GM12878 (cell line): Measurements from ENCODE around the gene AP5B1. TPM values are rescaled to one million over a fixed set of nuclear protein-coding genes. Genes with fewer than 3 reads are reported as not detected.

ENCODE experiments used
- ATAC-seq: fragments of 200-7000 bp; cut with Tn5 transposase; 3 replicates; pipeline ENCODE4 v1.9.1; 2020; ENCODE audit warnings: mild to moderate bottlenecking, moderate library complexity
- BruUV-seq: library from RNA; stranded (reverse); fragments of 400-500 nt; replicated peaks from 2 replicates; lab custom pipeline; 2021; lab: Mats Ljungman, UMichigan
- CTCF ChIA-PET: fragments of 300-600 bp; sonication (Branson Sonifier 250); formaldehyde crosslinking; extraction: SDS; loops from one replicate; lab custom pipeline; 2021; ENCODE audit warnings: inconsistent platforms; lab: Yijun Ruan, JAX
- POLR2A ChIA-PET: fragments of 350-600 bp; formaldehyde crosslinking; extraction: SDS; loops from one replicate; lab custom pipeline; 2021; ENCODE audit warnings: inconsistent platforms; lab: Charles Lee
- RAD21 ChIA-PET: fragments of 300-600 bp; sonication (Branson Sonifier 250); formaldehyde crosslinking; loops from one replicate; lab custom pipeline; 2023; ENCODE audit warnings: antibody characterized with exemption; ENCODE audit not compliant: unreplicated experiment; lab: Charles Lee
- SMC1A ChIA-PET: fragments of 300-600 bp; sonication (Branson Sonifier 250); formaldehyde crosslinking; loops from one replicate; lab custom pipeline; 2023; ENCODE audit not compliant: unreplicated experiment, uncharacterized antibody; lab: Charles Lee
- DNase-seq: peaks from one replicate; pipeline ENCODE4 v3.0.0-alpha.2; 2011; ENCODE audit warnings: low read depth, low spot score
- FAIRE-seq: peaks from 3 replicates; lab custom pipeline; 2011; peaks lifted over from hg19 to GRCh38; lab: Jason Lieb, UNC
- H2AFZ ChIP-seq: 2 replicates; pipeline ENCODE4 v1.6.0; 2011; ENCODE audit warnings: low read depth, low read length, control low read depth; ENCODE audit not compliant: control insufficient read depth
- H3K27ac ChIP-seq: 2 replicates; pipeline ENCODE4 v1.5.1; 2011; ENCODE audit warnings: control low read depth; ENCODE audit not compliant: control insufficient read depth, insufficient read depth
- H3K27me3 ChIP-seq, 2 experiments: replicated peaks in 1 of 2; 2 replicates each; pipeline versions ENCODE4 v1.6.0 to v1.6.1; 2011; ENCODE audit warnings: low read length in 1 of 2; ENCODE audit not compliant: control insufficient read depth in 2 of 2, insufficient read depth in 2 of 2
- H3K36me3 ChIP-seq, 2 experiments: 2 replicates each; pipeline ENCODE4 v1.5.1; 2011; ENCODE audit warnings: low read length in 1 of 2; ENCODE audit not compliant: control insufficient read depth in 2 of 2, insufficient read depth in 2 of 2
- H3K4me1 ChIP-seq: 2 replicates; pipeline ENCODE4 v1.6.1; 2011; ENCODE audit warnings: mild to moderate bottlenecking, low read length, moderate library complexity, mixed read lengths; ENCODE audit not compliant: control insufficient read depth, insufficient read depth
- H3K4me2 ChIP-seq: 2 replicates; pipeline ENCODE4 v1.6.0; 2011; ENCODE audit warnings: control low read depth; ENCODE audit not compliant: control insufficient read depth, insufficient read depth
- H3K4me3 ChIP-seq: fragments of 200-600 bp; sonication (generic); 2 replicates; pipeline ENCODE4 v1.5.1; 2016
- H3K79me2 ChIP-seq: 2 replicates; pipeline ENCODE4 v1.6.0; 2011; ENCODE audit warnings: low read length; ENCODE audit not compliant: control insufficient read depth, insufficient read depth
- H3K9ac ChIP-seq: 2 replicates; pipeline ENCODE4 v1.8.0; 2011; ENCODE audit warnings: low read length, control low read depth, mixed read lengths; ENCODE audit not compliant: control insufficient read depth, insufficient read depth
- H3K9me3 ChIP-seq: replicated peaks from 3 replicates; pipeline ENCODE4 v1.5.1; 2011; ENCODE audit warnings: mild to moderate bottlenecking, low read length; ENCODE audit not compliant: control insufficient read depth, insufficient read depth
- H4K20me1 ChIP-seq: 2 replicates; pipeline ENCODE4 v1.6.0; 2011; ENCODE audit not compliant: control insufficient read depth, insufficient read depth
- E4F1 ChIP-seq: fragments of 450-650 bp; IDR thresholded peaks from 2 replicates; pipeline ENCODE4 v1.6.1; 2018; ENCODE audit warnings: borderline replicate concordance, mild to moderate bottlenecking; ENCODE audit not compliant: partially characterized antibody
- EZH2 ChIP-seq: IDR thresholded peaks from 2 replicates; pipeline ENCODE4 v1.6.1; 2012; ENCODE audit warnings: low read depth, mild to moderate bottlenecking, control low read depth, inconsistent platforms, low read length, borderline replicate concordance; ENCODE audit not compliant: control insufficient read depth
- JUND ChIP-seq: IDR thresholded peaks from 2 replicates; pipeline ENCODE4 v1.6.1; 2012; ENCODE audit warnings: low read depth, mild to moderate bottlenecking, low read length, improper control_type of control experiment, moderate library complexity
- RUNX3 ChIP-seq: IDR thresholded peaks from 2 replicates; pipeline ENCODE4 v1.6.1; 2012; ENCODE audit warnings: low read length, inconsistent platforms
- SRF ChIP-seq, 2 experiments: IDR thresholded peaks; 2 replicates each; pipeline ENCODE4 v1.6.1; 2011; ENCODE audit warnings: low read depth in 2 of 2, low read length in 2 of 2, mild to moderate bottlenecking in 1 of 2, moderate library complexity in 1 of 2
- TAF1 ChIP-seq: IDR thresholded peaks from 2 replicates; pipeline ENCODE4 v1.6.1; 2011; ENCODE audit warnings: mild to moderate bottlenecking, low read depth, low read length, borderline replicate concordance
- TCF3 ChIP-seq: IDR thresholded peaks from 2 replicates; pipeline ENCODE4 v1.6.1; 2012; ENCODE audit warnings: low read depth, mild to moderate bottlenecking, low read length, borderline replicate concordance; ENCODE audit not compliant: insufficient read depth
- ZBTB11 ChIP-seq: fragments of 450-650 bp; formaldehyde crosslinking; IDR thresholded peaks from 2 replicates; pipeline ENCODE4 v1.5.0; 2022; ENCODE audit warnings: mild to moderate bottlenecking, missing genetic modification characterization
- WGBS: methylation state at CpG from one replicate; pipeline ENCODE4 v1.1.6; 2016; ENCODE audit warnings: low lambda C conversion rate; ENCODE audit not compliant: insufficient replicate concordance, insufficient coverage; ENCODE audit errors: missing lambda C conversion rate; 5-methylcytosine and 5-hydroxymethylcytosine counted together
- in situ Hi-C: fragments of 300-500 bp; cut with MboI; formaldehyde crosslinking; loops from 9 replicates; pipeline ENCODE4 v1.14.3; 2018; ENCODE audit warnings: mixed read lengths
- intact Hi-C: fragments of 100-400 bp; cut with micrococcal nuclease; formaldehyde crosslinking; loops from one replicate; pipeline ENCODE4 v1.14.2; 2022; ENCODE audit not compliant: unreplicated experiment
- polyA plus RNA-seq, 11 experiments: library from polyadenylated mRNA; depleted of rRNA in 4 of 11; unstranded in 6 of 11; stranded (reverse) in 5 of 11; fragments of >200 nt; fragmentation: Nextera tagmentation in 4 of 11; fragmentation: Illumina TruSeq in 1 of 11; extraction: Ambion mirVana in 4 of 11; extraction: Trizol in 1 of 11; gene quantifications; 1 replicate in 1 of 11; 2 replicates in 10 of 11; pipeline versions ENCODE4 v1.2.1 to v1.2.3, GENCODE V29; 2011 to 2016; ENCODE audit warnings: inconsistent platforms in 2 of 11, missing spikeins in 2 of 11, low read depth in 1 of 11
- total RNA-seq, 4 experiments: library from RNA; depleted of rRNA in 3 of 4; stranded (reverse); fragments of >200 nt in 3 of 4; fragmentation: Illumina TruSeq in 1 of 4; extraction: Trizol in 1 of 4; gene quantifications; 2 replicates each; pipeline versions ENCODE4 v1.2.1 to v1.2.3, GENCODE V29; 2013 to 2021
- TF ChIP-seq, protein P1 (sequence below): IDR thresholded peaks from 2 replicates; pipeline ENCODE4 v1.6.1; 2012; ENCODE audit warnings: low read depth, low read length, improper control_type of control experiment
- TF ChIP-seq, protein P2 (sequence below): fragments of 450-650 bp; conservative IDR thresholded peaks from 2 replicates; pipeline ENCODE4 v1.6.1; 2017; ENCODE audit warnings: mild to moderate bottlenecking, moderate library complexity

Gene AP5B1
- total and polyA plus RNA-seq, 10 of the 15 experiments (the other 5 are each of a cell fraction or from before 2014, with no cell fraction given): 0.47 to 13.1 (median 4.8) TPM

DNA sequence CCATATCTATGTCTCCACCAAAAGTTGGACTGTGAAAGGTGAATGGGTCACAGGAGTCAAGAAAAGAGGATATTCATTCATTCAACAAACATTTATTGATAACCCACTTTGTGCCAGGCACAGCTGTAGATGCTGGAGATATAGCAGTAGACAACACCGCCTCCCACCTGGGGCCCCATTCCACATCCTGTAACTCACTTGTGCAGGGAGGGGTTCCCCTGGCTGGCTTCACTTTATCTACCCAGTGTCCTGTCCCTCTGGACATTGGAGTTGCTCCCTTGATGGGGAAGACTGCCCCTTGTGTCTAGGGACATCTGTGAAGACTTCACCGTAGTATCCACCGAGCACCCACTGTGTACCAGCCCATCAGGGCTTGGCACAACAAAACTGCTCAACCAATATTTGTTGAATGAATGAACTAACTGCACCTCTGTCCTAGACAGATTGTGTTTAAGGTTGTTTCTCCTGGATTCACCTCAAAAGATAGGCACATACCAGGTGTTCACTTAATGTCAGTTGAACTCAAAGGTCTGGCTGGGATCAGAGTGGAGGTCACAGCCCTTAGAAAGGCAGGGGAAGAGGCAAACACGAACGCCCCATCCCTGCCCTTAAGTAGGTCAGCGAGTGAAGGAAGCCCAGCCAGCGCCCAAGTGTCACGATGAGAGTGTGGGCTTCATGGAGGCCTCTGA is 4.7 kb upstream of the AP5B1 start:
- peaks cover 11 to 12% of the 10 kb centered on the region in 2 experiments; a peak in 3 of 4 replicates for H3K27me3 ChIP-seq
- RAD21 ChIA-PET: interaction anchor here (1.6 kb wide), 1 partner anchor 350 kb away, joined by 4 read pairs; no protein-coding TSS in a partner anchor
- TF ChIP-seq JUND: no peak
- TF ChIP-seq TCF3: no peak
- no peak for TF ChIP-seq ZBTB11
- TF ChIP-seq EZH2: no peak
- no peak for TF ChIP-seq E4F1
- TF ChIP-seq, protein P1, sequence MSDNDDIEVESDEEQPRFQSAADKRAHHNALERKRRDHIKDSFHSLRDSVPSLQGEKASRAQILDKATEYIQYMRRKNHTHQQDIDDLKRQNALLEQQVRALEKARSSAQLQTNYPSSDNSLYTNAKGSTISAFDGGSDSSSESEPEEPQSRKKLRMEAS: no peak
- TF ChIP-seq, protein P2, sequence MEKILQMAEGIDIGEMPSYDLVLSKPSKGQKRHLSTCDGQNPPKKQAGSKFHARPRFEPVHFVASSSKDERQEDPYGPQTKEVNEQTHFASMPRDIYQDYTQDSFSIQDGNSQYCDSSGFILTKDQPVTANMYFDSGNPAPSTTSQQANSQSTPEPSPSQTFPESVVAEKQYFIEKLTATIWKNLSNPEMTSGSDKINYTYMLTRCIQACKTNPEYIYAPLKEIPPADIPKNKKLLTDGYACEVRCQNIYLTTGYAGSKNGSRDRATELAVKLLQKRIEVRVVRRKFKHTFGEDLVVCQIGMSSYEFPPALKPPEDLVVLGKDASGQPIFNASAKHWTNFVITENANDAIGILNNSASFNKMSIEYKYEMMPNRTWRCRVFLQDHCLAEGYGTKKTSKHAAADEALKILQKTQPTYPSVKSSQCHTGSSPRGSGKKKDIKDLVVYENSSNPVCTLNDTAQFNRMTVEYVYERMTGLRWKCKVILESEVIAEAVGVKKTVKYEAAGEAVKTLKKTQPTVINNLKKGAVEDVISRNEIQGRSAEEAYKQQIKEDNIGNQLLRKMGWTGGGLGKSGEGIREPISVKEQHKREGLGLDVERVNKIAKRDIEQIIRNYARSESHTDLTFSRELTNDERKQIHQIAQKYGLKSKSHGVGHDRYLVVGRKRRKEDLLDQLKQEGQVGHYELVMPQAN: no peak
- no peak for TF ChIP-seq RUNX3
- no peak for TF ChIP-seq TAF1
- no peak for TF ChIP-seq SRF (IDR thresholded peaks at IDR 0.05; ENCODE audit: low read depth in 2 of 2, low read length in 2 of 2)
- TF ChIP-seq, all 136 proteins: peak for 0
- H3K9ac ChIP-seq: no peak overlapping the region
- WGBS: 74% methylated on average over 8 of the region's 8 CpGs
- FAIRE-seq (peak; percentile 47), DNase-seq (no peak), ATAC-seq (no peak)
- ChIA-PET POLR2A (interaction anchor here (1.1 kb wide), 2 partner anchors 7 to 73 kb away, joined by 3 read pairs; partner anchors contain the start of gene KAT5), CTCF (interaction anchor here (0.8 to 2.7 kb wide), 7 partner anchors 8 to 100 kb away, joined by 3 to 9 read pairs (median 3); partner anchors contain the start of gene KAT5), SMC1A (no interaction called here)
- intact Hi-C loops (no loop called here), in situ Hi-C loops (no loop called here)
- no peak overlapping the region for H3K4me3 ChIP-seq
- H4K20me1 ChIP-seq: no peaks in the 10 kb centered on the region
- no peaks in the 10 kb centered on the region for H3K36me3 ChIP-seq
- no peak overlapping the region for H3K27ac ChIP-seq
- H2AFZ ChIP-seq: no peak overlapping the region
- H3K9me3 ChIP-seq: no peaks in the 10 kb centered on the region
- peaks cover 26% of the 10 kb centered on the region for H3K4me1 ChIP-seq
- BruUV-seq: no TSS peak
- H3K79me2 ChIP-seq: no peaks in the 10 kb centered on the region
- no peak overlapping the region for H3K4me2 ChIP-seq
